HG03175 (cell line): ENCODE measurements around the gene TRPV2.

Experiments
- ATAC-seq: cut with Tn5 transposase; IDR thresholded peaks from one replicate; pipeline ENCODE4 v1.9.1; 2021; ENCODE audit warnings: mild to moderate bottlenecking, moderate library complexity; ENCODE audit not compliant: unreplicated experiment

TRPV2 gene

DNA sequence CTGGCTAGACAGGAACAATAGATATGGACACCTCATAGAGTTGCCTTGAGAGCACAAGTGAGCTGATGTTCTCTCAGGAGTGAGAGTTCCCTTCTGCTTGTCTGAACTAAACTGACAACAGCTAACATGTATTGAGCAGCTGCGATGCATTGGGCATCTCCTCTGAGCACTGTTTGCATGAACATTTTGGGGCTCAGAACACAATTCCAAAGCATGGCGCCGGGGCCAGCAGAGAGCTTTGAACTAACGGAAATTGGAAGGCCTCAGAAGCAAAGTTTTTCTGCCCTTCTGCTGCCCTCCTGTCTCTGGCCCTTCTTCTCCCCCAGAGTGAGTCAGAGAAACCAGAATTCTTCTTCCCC lies 38.1 kb downstream of the TRPV2 start:
- no peak for ATAC-seq

DNA sequence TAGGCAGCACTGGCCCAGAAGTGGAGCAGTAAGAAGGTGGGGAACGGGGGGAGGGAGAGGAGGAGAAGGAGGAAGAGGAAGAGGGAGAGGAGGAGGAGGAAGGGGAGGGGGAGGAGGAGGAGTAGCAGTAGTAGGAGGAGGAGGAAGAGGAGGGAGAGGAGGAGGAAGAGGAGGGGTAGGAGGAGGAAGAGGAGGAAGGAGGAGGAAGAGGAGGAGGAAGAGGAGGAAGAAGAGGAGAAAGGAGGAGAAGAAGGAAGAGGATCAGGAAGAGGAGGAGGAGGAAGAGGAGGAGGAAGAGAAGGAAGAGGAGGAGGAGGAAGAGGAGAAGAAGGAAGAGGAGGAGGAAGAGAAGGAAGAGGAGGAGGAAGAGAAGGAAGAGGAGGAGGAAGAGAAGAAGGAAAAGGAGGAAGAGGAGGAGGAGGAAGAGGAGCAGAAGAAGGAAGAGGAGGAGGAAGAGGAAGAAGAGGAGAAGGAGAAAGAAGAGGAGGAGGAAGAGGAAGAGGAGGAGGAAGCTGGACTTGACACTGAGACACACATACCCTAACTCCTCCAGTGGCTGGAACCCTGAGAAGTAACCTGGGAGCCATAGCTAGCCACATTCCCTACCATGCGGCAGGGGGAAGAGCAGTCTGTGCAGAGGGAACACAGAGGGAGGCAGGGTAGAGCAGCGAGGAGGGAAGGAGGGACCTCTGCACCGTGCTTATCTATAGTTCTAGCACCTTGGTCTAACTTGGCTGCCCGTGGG lies 40.8 kb downstream of the TRPV2 start:
- ATAC-seq, result no peak

DNA sequence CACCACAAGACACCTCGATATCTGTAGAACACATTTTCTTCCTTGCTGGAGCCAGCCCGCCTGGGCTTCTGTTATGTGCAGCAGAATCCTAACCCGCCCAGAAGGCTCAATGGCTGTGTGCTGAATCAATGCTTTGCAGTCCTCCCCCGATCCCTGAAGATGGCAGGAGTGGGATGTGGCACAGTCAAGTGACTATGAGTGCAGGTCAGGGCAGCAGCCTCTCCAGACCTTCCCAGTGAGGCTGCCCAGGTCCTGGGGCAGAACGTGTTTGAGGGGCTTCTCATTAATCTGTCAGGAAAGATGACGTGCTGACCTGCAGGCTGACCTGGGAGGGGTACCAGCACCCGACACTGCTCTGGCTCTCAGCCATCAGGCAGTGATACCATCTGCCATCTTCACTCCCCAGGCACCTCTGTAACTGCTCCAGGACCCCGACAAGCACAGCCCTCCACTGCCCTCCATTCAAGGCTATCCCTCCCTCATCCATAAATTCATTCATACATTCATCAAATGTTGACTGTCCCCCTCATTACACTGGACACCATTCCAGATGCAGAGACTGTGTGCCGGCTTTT lies 41.5 kb downstream of the TRPV2 start:
- ATAC-seq, result no peak

DNA sequence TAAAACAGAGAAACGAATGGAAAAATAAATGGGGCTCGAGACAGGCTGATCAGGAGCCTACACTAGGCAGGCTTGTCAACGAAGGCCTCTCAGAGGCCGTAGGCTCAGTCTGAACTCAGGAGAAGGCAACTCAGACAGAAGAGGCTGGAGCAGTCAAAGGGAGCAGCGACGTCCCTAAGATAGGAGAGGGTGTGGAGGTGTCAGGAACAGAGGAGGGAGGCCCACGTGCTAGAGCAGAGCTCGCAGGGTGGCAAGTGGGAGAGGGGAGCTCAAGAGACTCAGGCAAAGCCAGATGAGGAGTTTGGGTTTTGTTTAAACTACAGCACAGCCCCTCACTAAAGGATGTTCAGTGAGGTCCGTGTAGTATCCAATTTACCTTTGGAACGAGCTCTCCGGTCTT lies 43.9 kb downstream of the TRPV2 start:
- ATAC-seq, result no peak

DNA sequence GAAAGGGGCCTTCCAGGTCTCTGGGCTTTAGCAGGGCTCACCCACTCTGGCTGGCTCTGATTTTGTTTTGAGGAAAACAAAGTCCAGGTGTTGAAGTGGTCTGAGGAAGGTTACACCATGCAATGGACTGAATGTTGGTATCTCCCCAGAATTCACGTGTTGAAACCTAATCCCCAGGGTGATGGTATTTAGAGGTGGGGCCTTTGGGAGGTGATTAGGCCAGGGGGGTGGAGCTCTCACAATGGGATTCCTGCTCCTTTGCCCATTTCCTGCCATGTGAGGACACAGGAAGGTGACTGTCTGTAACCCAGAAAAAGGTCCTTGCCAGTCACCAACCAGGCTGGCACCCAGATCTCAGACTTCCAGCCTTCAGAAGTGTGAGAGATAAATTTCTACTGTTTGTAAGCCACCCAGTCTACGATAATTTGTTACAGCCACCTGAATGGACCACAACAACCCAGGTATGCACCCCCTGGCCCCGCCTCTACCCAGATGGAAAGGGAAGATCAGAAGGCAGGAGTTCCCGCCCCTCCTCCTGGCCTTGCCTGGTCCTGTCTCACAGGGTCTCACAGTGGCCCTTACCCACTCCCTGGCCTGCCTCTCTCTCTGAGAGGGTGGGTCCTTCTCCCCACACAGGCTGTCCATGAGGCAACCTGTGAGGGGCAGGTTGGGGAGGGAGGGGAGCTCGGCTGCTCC lies 44.6 kb downstream of the TRPV2 start:
- no peak for ATAC-seq

DNA sequence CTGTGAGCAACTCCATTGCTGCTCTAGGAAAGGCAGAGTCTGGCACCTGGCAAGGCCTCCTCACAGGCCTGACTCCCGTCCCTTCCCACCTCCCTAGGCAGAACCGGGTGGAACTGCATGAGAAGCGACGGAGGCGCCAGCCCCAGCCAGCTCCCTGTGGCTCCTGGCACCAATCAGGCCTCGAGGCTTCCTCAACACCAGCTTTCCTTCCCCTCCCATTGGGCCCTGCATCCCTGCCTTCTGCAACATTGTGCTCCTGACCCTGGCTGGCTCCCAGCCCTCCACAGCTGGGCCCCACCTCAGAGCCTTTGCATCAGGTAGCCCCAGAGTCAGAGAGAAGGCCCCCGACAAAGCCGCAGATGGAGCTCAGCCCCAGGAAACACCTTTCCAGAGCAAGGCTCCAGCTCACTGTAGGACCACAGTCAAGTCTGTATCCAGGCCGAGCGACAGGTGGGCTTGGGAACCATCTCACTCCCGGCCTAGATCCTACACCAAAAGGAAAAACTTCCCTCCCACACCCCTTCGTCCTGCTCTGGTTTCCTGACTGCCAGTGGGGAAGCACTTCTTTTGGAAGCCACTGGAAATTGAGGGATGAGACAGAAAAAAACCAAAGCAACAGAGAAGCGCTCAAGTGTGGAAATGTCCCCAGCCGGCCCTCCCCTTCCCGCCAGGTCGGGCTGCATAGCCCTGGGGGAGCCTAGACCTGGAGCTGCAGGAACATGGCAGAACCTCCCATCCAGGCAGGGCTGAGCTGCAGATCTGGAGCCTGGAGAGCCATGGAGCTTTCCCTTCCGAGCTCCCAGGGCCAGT lies 45.6 kb downstream of the TRPV2 start:
- ATAC-seq, result no peak

DNA sequence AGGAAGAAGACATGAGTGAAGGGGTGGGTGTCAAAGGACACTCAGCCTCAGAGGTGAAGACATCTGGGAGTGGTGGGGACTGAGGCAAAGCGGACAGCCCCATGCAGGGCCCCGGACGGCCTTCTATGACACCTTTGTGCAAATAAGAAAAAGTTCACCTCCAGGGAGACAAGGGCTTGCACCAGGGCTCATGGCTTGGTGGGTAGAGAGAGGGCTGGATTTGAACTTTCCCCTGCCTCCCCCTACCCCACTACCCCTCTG lies 46.2 kb downstream of the TRPV2 start:
- ATAC-seq, result no peak

DNA sequence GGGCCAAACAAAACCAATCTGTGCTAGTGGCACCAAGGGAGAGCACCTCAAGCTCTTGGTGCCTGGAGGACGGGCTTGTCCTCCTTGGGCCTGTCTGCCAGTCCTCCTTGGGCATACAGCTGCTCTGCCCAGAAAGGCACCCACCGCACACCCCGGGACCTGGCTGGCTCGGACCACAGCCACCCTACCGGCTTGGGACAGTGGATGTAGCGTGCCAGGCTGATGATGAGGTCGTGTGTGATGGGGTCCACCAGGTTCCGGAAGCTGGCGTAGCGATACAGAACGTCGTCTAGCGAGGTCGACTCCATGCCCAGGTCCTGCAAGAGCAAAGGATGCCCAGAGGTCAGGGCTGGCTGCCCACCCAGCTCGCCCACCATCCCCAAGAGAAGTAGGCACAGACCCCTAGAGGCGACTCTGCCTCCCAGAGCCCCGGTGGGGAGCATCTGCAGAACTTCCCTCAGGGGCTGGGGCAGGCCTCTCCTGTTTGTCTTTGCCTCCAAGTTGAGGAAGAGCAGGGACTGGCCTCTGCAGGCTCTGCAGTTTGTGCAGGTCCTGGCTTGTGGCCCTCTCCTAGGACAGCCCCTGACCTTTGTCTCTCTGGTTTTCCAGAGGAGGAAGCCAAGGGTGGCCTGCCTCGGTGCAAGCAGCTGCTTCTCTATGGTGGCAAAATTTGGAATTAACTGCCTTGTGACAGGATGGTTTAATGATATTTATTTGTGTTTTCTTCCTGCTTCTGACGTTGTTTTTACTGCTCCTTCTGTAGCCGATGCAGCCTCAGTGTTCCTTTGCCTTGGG lies 46.9 kb downstream of the TRPV2 start:
- ATAC-seq, result no peak

DNA sequence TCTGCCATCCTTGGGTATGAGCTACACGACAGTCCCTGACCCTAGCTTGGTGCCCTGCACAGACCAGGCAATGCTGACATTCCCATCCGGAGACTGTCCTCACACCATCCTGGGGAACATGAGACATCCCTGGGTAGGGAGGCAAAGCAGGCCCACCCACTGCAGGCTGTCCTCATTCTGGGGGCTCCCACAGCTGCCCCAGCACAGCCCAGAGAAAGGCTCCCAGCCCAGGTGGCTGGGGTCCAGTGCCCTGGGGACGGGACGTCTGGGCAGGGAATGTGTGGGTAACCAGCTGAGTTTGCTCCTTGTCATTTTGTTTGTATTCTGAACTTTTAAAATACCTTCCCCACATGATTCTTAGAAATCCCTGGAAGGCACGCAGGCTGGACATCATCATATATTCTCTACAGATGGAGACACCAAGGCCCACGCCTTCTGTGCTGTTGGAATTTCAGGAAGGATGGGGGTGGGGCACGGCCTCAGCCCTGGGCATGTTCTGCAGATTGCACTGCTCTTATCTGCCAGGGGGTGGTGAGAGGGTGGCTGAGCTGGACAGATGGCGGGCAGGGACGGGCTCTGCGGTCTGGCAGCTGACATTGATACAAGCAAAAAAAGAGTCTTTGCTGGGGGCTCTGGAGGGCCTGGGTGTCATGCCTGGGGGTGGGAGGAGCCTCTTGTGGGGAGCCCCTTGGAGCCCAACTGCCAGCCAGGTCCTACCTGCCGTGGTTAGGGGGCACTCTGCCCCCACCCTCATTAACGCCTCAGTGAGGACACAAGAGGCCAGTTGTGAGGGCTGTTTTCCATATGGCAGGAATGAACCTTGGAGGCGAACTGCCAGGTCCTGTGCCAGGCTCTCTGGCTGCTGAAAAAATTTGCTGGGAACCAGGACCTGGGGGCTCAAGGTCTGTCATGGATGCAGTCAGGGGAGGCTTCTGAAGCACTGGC lies 48.3 kb downstream of the TRPV2 start:
- no peak for ATAC-seq

DNA sequence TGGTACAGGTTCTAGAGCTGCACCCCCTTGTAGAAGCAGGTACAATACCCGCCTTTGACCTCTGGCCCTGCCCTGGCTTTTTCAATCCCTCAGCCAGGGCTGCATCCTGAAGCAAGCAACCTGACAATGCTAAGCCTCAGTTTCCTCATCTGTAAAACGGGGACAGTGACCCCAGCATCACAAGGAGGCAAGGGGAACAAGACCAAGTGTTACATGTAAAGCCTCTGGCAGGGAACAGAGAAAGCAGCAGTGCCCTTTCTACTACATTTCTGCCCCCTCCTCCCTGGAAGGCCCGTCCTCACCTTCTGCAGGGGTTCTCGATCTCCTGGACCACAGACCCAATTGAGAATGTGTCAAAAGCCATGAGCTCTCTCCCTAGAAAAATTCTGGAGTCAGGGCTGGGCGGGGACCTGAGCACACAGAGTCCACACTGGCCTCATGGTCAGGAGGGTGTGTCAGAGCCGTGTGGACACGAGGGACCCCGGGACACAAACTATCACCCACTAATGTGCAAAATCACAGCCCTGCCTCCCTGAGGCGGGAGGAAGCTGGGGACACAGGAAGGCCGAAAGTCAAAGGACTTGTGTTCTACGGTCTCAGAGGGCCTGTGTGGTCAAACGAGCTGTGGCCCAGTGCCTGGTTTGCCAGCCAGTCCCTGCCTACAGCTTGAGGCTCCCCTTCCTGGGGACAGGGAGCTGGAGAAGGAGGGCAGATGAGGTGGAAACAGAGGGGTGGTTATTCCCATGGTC lies 49.1 kb downstream of the TRPV2 start:
- no peak for ATAC-seq

DNA sequence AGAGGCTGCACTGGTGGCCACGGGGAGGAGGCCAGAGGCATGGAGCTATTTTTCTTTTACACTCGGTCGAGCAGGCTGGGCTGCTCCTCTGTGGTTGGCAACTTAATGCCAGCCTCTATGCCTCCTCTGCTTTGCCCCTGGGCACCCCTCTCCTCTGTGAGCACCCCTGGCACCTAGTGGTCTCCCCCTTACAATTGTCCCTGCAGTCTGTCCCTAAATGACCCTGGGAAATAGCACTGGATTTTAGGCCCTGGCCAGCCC lies 49.6 kb downstream of the TRPV2 start:
- ATAC-seq, result no peak

DNA sequence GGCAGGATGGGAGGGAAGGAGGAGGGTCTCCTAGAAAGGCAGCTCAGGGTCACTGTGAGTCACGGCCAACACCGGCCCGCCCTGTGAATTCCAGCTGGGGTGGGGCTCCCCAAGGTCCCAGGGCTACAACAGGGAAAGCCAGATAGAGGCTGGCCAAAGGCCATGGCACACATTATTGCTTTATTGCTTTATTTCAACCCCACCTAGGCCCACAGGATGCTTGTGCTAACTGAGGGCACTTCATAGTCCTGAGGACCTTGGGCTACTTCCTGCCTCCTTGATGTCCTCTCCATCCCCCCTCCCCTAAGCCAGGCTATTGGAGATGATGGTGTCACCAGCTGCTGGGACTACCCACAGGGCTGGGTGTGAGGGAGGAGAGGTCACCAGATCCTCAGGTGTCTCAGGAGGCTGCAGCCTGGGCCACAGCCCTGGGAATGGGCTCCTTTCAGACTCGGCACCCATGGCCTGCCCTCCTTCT lies 50.5 kb downstream of the TRPV2 start:
- ATAC-seq, result no peak

DNA sequence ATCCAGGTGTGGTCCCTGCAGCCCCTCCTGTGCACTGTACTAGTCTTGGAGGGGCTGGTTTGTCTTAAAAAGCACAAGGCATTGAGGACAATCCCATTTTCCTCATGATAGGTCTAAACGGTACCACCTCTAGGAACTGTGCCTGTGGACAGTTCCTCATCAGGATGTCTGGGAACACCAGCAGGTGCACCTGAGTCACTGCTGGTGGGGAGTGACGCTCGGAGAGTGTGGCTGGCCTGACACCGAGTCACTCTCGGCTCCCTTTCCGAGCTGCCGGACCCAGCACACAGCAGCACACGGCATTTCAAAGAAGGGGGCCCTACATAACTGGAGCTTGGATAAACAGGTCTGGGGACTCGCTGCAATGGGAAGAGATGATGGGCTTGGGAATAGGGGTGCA lies 51.0 kb downstream of the TRPV2 start:
- no peak for ATAC-seq

DNA sequence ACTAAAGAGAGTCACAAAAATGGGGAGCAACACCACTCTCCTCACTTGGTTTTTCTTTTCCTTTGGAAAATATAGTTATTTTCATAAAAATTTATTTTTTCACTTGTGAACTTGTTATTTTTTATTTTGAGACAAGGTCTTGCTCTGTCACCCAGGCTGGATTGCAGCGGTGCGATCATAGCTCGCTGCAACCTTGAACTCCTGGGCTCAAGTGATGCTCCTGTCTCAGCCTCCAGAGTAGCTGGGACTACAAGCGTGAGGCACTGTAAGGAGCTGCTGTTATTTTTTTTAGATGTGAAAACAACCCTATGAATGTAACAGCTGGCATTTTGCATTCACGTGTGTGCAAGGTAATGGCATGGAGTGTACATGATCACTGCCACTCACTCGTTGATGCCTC lies 51.7 kb downstream of the TRPV2 start:
- ATAC-seq, result no peak

DNA sequence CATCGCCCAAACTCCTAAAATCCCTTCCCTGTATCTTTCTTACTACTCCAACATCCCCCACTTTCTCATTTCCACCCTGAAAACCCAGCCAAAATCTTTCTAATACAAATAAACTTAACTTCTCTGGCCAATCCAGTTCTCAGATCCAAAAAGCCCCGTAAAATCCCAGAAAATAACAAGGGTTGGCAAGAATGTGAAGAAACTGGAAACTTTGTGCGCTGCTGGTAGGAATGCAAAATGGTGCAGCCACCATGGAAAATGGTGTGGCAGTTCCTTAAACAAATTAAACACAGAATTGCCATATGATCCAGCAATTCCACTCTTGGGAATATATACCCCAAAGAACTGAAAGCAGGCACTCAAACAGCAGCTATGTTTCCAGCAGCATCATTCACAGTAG lies 52.5 kb downstream of the TRPV2 start:
- no peak for ATAC-seq

DNA sequence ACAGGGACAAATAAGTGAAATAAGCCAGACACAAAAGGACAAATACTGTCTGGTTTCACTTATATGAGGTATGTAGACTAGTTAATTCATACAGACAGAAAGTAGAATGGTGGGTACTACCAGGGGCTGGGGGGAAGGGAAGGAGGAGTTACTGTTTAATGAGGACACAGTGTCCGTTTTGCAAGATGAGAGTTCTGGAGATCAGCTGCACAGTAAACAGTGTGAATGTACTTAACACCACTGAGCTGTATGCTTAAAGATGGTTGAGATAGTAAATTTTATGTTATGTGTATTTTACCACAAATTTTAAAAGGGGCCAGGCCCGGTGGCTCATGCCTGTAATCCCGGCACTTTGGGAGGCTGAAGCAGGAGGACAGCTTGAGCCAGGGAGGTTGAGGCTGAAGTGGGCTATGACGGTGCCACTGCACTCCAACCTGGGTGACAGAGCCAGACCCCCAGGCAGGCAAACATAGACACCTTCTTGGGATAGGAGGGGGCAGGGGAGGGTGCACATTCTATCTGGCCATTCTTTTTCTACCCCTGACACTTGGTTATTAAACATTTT lies 53.1 kb downstream of the TRPV2 start:
- ATAC-seq, result no peak

DNA sequence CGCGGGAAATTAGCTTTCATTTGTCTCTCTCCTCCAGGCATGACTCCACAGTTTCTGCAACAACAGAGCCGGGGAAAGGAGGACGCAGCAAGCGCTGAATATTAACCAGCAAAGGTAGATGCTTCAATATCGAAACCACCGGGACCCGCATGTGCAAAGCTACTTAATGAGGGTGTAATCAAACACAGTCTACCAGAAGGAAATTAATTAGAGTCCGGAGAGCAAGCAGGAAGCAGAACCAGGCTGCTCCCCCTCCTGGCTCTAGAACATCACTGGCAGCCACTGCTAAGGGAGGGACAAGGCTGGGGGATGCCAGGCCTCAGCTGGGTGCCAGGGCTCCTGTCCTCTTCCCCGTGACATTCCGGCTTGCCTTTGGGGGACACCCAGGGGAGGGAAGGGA lies 54.9 kb downstream of the TRPV2 start:
- ATAC-seq, result no peak

DNA sequence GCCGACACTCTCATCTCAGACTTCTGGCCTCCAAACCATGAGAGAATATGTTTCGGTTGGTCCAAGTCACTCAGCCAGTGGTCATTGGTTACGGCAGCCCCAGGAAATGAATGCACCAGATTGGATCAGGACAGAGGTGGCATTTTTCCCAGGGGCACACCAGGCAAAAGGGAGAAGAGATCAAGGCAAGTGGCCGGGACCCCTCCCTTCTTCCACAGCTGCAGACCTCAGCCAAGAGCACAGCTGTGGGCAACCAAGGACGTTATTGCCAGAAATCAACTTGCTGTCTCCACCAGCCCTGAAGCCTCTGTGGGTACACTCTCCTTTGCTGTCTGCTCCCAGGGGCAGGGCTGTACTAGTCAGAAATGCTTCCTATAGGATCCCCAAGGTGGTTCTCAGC lies 55.9 kb downstream of the TRPV2 start:
- no peak for ATAC-seq

DNA sequence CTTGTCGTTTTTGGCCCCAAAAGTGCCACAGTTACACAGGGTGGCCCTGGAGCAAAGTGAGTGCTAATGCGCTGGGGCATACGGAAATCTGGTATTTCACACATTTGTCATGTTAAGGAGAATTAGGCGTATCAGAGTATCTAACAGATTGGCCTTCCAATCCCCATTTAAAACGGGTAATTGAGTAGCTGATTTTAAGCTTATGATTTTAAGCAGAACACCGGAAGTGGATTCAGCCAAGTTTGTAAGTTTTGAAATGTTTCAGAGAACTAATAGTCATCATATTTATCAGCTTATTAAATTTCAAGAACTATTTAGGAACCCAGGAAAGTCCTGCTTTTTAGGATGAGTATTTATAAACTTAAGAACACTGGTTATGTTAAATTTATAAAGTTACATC lies 57.2 kb downstream of the TRPV2 start:
- ATAC-seq, result no peak
